Neural cell (in vitro differentiated cells): Measurements from ENCODE around the gene CMTM5. TPM values are rescaled to one million over a fixed set of nuclear protein-coding genes. Genes with fewer than 3 reads are reported as not detected.

Experiments used
- H2AFZ ChIP-seq: fragments of 200-600, 300-800 bp; sonication (generic), shearing (Covaris generic); 2 replicates; pipeline ENCODE4 v1.6.0; 2014; ENCODE audit warnings: low read depth, mild to moderate bottlenecking, antibody characterized with exemption, low read length, moderate library complexity
- H3F3A ChIP-seq: fragments of 200-600 bp; shearing (Covaris generic); 2 replicates; pipeline ENCODE4 v1.6.1; 2016; ENCODE audit warnings: mild to moderate bottlenecking, moderate library complexity, mixed read lengths, antibody characterized with exemption, low read length; ENCODE audit not compliant: insufficient read depth, poor library complexity, severe bottlenecking
- H3K27ac ChIP-seq: fragments of 200-600, 300-800 bp; sonication (generic), shearing (Covaris generic); 2 replicates; pipeline ENCODE4 v1.5.1; 2014; ENCODE audit warnings: mild to moderate bottlenecking, low read length, moderate library complexity
- H3K27me3 ChIP-seq: fragments of 300-800, 200-600 bp; sonication (generic), shearing (Covaris generic); 2 replicates; pipeline ENCODE4 v1.6.0; 2014; ENCODE audit warnings: mild to moderate bottlenecking, low read depth, low read length, moderate library complexity; ENCODE audit not compliant: insufficient read depth
- H3K36me3 ChIP-seq: fragments of 300-800, 200-600 bp; sonication (generic), shearing (Covaris generic); 2 replicates; pipeline ENCODE4 v1.5.1; 2014; ENCODE audit warnings: mild to moderate bottlenecking, antibody characterized with exemption, low read length, moderate library complexity; ENCODE audit not compliant: insufficient read depth
- H3K4me2 ChIP-seq: fragments of 300-800, 200-600 bp; sonication (generic), shearing (Covaris generic); 2 replicates; pipeline ENCODE4 v1.6.0; 2014; ENCODE audit warnings: mild to moderate bottlenecking, low read length
- H3K4me3 ChIP-seq: fragments of 300-800, 200-600 bp; sonication (generic), shearing (Covaris generic); 2 replicates; pipeline ENCODE4 v1.5.1; 2014; ENCODE audit warnings: mild to moderate bottlenecking, low read length, moderate library complexity
- H3K79me2 ChIP-seq: fragments of 200-600 bp; shearing (Covaris generic); replicated peaks from 2 replicates; pipeline ENCODE4 v1.6.0; 2014; ENCODE audit warnings: mild to moderate bottlenecking, low read length, moderate library complexity; ENCODE audit not compliant: insufficient read depth
- H3K9ac ChIP-seq: fragments of 300-800, 200-600 bp; sonication (generic), shearing (Covaris generic); 2 replicates; pipeline ENCODE4 v1.6.1; 2016; ENCODE audit warnings: mild to moderate bottlenecking, low read length, mixed read lengths
- H3K9me2 ChIP-seq: fragments of 200-600 bp; shearing (Covaris generic); 2 replicates; pipeline ENCODE4 v1.6.1; 2016; ENCODE audit warnings: mild to moderate bottlenecking, low read length, mixed read lengths; ENCODE audit not compliant: insufficient read depth
- H3K9me3 ChIP-seq: fragments of 200-600, 300-800 bp; sonication (generic), shearing (Covaris generic); 2 replicates; pipeline ENCODE4 v1.6.1; 2016; ENCODE audit warnings: mild to moderate bottlenecking, mixed run types, low read length, moderate library complexity, mixed read lengths
- H4K20me1 ChIP-seq: fragments of 200-600 bp; shearing (Covaris generic); 2 replicates; pipeline ENCODE4 v1.6.1; 2016; ENCODE audit warnings: mild to moderate bottlenecking, mixed run types; ENCODE audit not compliant: insufficient read depth
- CTCF ChIP-seq: fragments of 450-650 bp; IDR thresholded peaks from 2 replicates; pipeline ENCODE4 v1.5.1; 2014; ENCODE audit warnings: antibody characterized with exemption, mild to moderate bottlenecking, moderate library complexity; ENCODE audit not compliant: poor library complexity, severe bottlenecking
- EP300 ChIP-seq: fragments of 450-650 bp; conservative IDR thresholded peaks from 2 replicates; pipeline ENCODE4 v1.6.1; 2014; ENCODE audit warnings: antibody characterized with exemption, mild to moderate bottlenecking, moderate library complexity; ENCODE audit not compliant: poor library complexity, severe bottlenecking
- EZH2 ChIP-seq: fragments of 200-600, 300-800 bp; shearing (Covaris generic), sonication (generic); IDR thresholded peaks from 2 replicates; pipeline ENCODE4 v1.6.1; 2014; ENCODE audit warnings: antibody characterized with exemption, low read length, borderline replicate concordance, mild to moderate bottlenecking; ENCODE audit not compliant: insufficient read depth, poor library complexity, severe bottlenecking
- MXI1 ChIP-seq: fragments of 450-650 bp; conservative IDR thresholded peaks from 2 replicates; pipeline ENCODE4 v1.6.1; 2014; ENCODE audit warnings: antibody characterized with exemption, mild to moderate bottlenecking; ENCODE audit not compliant: poor library complexity, severe bottlenecking
- POLR2AphosphoS5 ChIP-seq: IDR thresholded peaks from 2 replicates; pipeline ENCODE4 v1.6.1; 2012
- RAD21 ChIP-seq: fragments of 450-650 bp; conservative IDR thresholded peaks from 2 replicates; pipeline ENCODE4 v1.6.1; 2014; ENCODE audit warnings: antibody characterized with exemption, mild to moderate bottlenecking, moderate library complexity
- REST ChIP-seq: IDR thresholded peaks from 2 replicates; pipeline ENCODE4 v1.6.1; 2012; ENCODE audit warnings: borderline replicate concordance
- SMC3 ChIP-seq: fragments of 450-650 bp; conservative IDR thresholded peaks from 2 replicates; pipeline ENCODE4 v1.6.1; 2014; ENCODE audit warnings: antibody characterized with exemption, mild to moderate bottlenecking, moderate library complexity; ENCODE audit not compliant: poor library complexity
- TAF1 ChIP-seq: IDR thresholded peaks from 2 replicates; pipeline ENCODE4 v1.6.1; 2012; ENCODE audit warnings: low read depth
- polyA plus RNA-seq: library from polyadenylated mRNA; depleted of rRNA; stranded (reverse); fragments of >200 nt; gene quantifications from 2 replicates; pipeline ENCODE4 v1.2.3, GENCODE V29; 2014

CMTM5 gene
- polyA plus RNA-seq, 1 donor from 2014 or later, result not detected

GRCh38 chr14:23413681-23414080, 36.8 kb downstream of the CMTM5 start:
- Histone ChIP-seq H3K79me2 (no peaks in the 10 kb centered on the region), H2AFZ (no peak overlapping the region), H3F3A (no peaks in the 10 kb centered on the region), H3K27ac (no peak overlapping the region), H3K9ac (no peak overlapping the region), H3K4me3 (no peak overlapping the region), H3K9me3 (no peaks in the 10 kb centered on the region), H3K9me2 (no peaks in the 10 kb centered on the region), H3K4me2 (no peak overlapping the region), H3K36me3 (no peaks in the 10 kb centered on the region), H3K27me3 (no peaks in the 10 kb centered on the region), H4K20me1 (no peaks in the 10 kb centered on the region)
- TF ChIP-seq MXI1 (no peak), REST (no peak), EP300 (no peak), CTCF (no peak), RAD21 (no peak), TAF1 (no peak), POLR2AphosphoS5 (no peak), EZH2 (no peak), SMC3 (no peak)

- TF ChIP-seq MXI1, result no peak
- no peak for TF ChIP-seq EP300
- TF ChIP-seq RAD21, result no peak
- no peak overlapping the region for H2AFZ ChIP-seq
- H3F3A ChIP-seq, result no peaks in the 10 kb centered on the region
- no peak overlapping the region for H3K9ac ChIP-seq
- no peaks in the 10 kb centered on the region for H3K27me3 ChIP-seq
- no peak overlapping the region for H3K4me3 ChIP-seq
- no peak overlapping the region for H3K27ac ChIP-seq
- no peak overlapping the region for H3K4me2 ChIP-seq
- H3K9me3 ChIP-seq, result no peaks in the 10 kb centered on the region
- H3K79me2 ChIP-seq, result no peaks in the 10 kb centered on the region
- H3K9me2 ChIP-seq, result no peaks in the 10 kb centered on the region
- no peaks in the 10 kb centered on the region for H3K36me3 ChIP-seq
- H4K20me1 ChIP-seq, result no peaks in the 10 kb centered on the region
These were observed 37.4 kb downstream of the CMTM5 start for GRCh38 chr14:23414254-23414653.
